Stomach (tissue), 9 donors: Measurements from ENCODE around the gene REN. TPM values are rescaled to one million over a fixed set of nuclear protein-coding genes. Genes with fewer than 3 reads are reported as not detected.

Source experiments
- DNase-seq, 2 donors: peaks; one replicate each; pipeline versions ENCODE4 v3.0.0 to v3.0.0-alpha.2; 2013 to 2019
- H3K27ac ChIP-seq, 5 donors: fragments of 200-600 bp in 4 of 5; sonication (generic) in 4 of 5; one replicate each; pipeline ENCODE4 v1.5.1; 2013 to 2019; ENCODE audit warnings: mild to moderate bottlenecking in 1 of 5, moderate library complexity in 1 of 5
- H3K27me3 ChIP-seq, 3 donors: fragments of 200-600 bp; sonication (generic); one replicate each; pipeline ENCODE4 v1.5.1; 2017 to 2019; ENCODE audit warnings: mixed run types in 1 of 3
- H3K36me3 ChIP-seq, 4 donors: fragments of 200-600 bp; sonication (generic); 1 replicate in 3 of 4; 2 replicates in 1 of 4; pipeline ENCODE4 v1.5.1; 2016 to 2019
- H3K4me1 ChIP-seq, 4 donors: fragments of 200-600 bp; sonication (generic); one replicate each; pipeline ENCODE4 v1.5.1; 2016 to 2019
- H3K4me3 ChIP-seq, 4 donors: fragments of 200-600 bp; sonication (generic) in 3 of 4; one replicate each; pipeline ENCODE4 v1.5.1; 2016 to 2019; ENCODE audit warnings: mild to moderate bottlenecking in 1 of 4
- H3K9me3 ChIP-seq, 4 donors: fragments of 200-600 bp; sonication (generic); one replicate each; pipeline ENCODE4 v1.5.1; 2016 to 2019
- EP300 ChIP-seq: sonication (generic); formaldehyde crosslinking; IDR thresholded peaks from one replicate; pipeline ENCODE4 v1.6.1; 2017; ENCODE audit warnings: antibody characterized with exemption
- POLR2A ChIP-seq, 4 donors: fragments of 450-650 bp; IDR thresholded peaks; one replicate each; pipeline ENCODE4 v1.6.1; 2016; ENCODE audit warnings: antibody characterized with exemption in 4 of 4, control low read depth in 2 of 4, mild to moderate bottlenecking in 1 of 4, moderate library complexity in 1 of 4
- POLR2AphosphoS5 ChIP-seq, 3 donors: sonication (generic); formaldehyde crosslinking; IDR thresholded peaks; one replicate each; pipeline ENCODE4 v1.6.1; 2016; ENCODE audit warnings: antibody characterized with exemption in 3 of 3
- WGBS, 5 donors: extraction: QIAGEN DNeasy Blood & Tissue Kit in 3 of 5; methylation state at CpG; one replicate each; pipeline versions ENCODE4 v1.1.5 to v1.1.7; 2013 to 2018; 5-methylcytosine and 5-hydroxymethylcytosine counted together
- intact Hi-C: fragments of 100-400 bp; cut with DNase I; formaldehyde crosslinking; loops from one replicate; pipeline ENCODE4 v1.15.1; 2023; ENCODE audit warnings: low total_unique reads
- polyA plus RNA-seq, 3 donors: library from polyadenylated mRNA; stranded (reverse); fragments of 200-250 nt; gene quantifications; one replicate each; pipeline ENCODE4 v1.2.3, GENCODE V29; 2013
- total RNA-seq, 5 donors: library from RNA; depleted of rRNA; stranded (reverse); fragments of >200 nt; gene quantifications; one replicate each; pipeline versions ENCODE4 v1.1.0 to v1.2.3, GENCODE V29; 2014 to 2016
- TF ChIP-seq, protein P1 (sequence below), 7 experiments: fragments of 450-650 bp in 4 of 7; fragments of 200-600 bp in 3 of 7; sonication (generic) in 3 of 7; IDR thresholded peaks; one replicate each; pipeline ENCODE4 v1.5.1; 2016 to 2019; ENCODE audit warnings: antibody characterized with exemption in 7 of 7, control low read depth in 2 of 7, mild to moderate bottlenecking in 1 of 7
- donor health status: healthy with polysubstance abuse.
- donor health status: Bipolar disorder and iron deficiency.
- donor health status: healthy.

The REN gene
- total and polyA plus RNA-seq, 8 donors, result 0.08 TPM; not detected in 7

DNA sequence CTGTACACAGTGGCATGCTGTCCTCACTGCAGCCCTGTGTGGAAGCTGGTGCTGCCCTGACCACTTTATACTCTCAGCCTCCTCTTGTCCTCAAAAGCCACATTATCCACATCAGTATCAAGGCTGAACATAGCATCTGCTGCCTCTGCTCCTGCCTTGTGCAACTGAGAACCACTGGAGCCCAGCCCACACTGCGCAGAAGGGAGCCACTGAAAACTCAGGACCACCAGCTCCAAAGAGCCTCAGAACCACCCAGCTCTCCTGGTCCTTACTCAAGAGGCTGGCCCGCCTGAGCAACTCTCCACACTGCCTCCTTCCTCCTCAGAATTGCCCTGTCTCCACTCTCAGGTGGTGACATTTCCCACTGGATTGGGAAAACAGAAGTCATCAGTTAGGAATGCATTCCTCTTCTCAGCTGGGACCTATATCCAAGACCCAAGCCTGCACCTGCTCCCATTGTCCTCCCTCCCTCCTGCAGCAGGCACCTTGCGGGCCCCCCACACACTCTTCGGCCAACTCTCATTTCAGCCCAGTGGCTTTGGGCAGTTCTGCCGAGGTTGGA lies 37.1 kb upstream of the REN start:
- peaks cover 0 to 40% (median 0%) of the 10 kb centered on the region in 3 donors for H3K27me3 ChIP-seq
- WGBS, 5 donors, result 86 to 96% (median 92%) methylated on average over 5 of the region's 5 CpGs

DNA sequence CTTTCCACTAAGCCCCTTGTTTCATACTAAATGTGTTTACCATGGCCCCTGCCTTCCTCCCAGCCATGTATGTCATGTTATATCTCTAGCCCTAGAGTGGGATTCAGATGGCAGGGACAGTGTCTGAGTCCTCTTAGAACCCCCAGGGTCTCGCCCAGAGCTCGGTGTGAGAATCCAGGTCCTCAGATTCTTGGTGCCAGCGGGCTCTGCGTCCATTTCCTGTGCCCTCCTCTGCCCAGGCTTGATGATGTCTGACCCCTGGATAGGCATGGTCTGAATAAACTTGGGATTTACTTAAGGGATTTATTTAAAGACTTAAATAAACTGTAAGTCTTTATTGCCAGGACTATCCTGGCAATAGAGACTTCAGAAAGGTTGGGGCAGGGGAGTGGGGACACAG lies 36.3 kb upstream of the REN start:
- Histone ChIP-seq H3K4me1 (peaks cover 4 to 14% (median 7%) of the 10 kb centered on the region in 4 donors), H3K4me3 (no peak overlapping the region), H3K27ac (no peak overlapping the region), H3K36me3 (no peaks in the 10 kb centered on the region), H3K27me3 (peaks cover 0 to 43% (median 0%) of the 10 kb centered on the region in 3 donors), H3K9me3 (no peaks in the 10 kb centered on the region)
- DNase-seq, result no peak
- no peak for TF ChIP-seq POLR2A (IDR thresholded peaks at IDR 0.05)
- TF ChIP-seq EP300, result no peak
- TF ChIP-seq, protein P1, sequence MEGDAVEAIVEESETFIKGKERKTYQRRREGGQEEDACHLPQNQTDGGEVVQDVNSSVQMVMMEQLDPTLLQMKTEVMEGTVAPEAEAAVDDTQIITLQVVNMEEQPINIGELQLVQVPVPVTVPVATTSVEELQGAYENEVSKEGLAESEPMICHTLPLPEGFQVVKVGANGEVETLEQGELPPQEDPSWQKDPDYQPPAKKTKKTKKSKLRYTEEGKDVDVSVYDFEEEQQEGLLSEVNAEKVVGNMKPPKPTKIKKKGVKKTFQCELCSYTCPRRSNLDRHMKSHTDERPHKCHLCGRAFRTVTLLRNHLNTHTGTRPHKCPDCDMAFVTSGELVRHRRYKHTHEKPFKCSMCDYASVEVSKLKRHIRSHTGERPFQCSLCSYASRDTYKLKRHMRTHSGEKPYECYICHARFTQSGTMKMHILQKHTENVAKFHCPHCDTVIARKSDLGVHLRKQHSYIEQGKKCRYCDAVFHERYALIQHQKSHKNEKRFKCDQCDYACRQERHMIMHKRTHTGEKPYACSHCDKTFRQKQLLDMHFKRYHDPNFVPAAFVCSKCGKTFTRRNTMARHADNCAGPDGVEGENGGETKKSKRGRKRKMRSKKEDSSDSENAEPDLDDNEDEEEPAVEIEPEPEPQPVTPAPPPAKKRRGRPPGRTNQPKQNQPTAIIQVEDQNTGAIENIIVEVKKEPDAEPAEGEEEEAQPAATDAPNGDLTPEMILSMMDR (IDR thresholded peaks at IDR 0.05), result no peak
- TF ChIP-seq POLR2AphosphoS5 (IDR thresholded peaks at IDR 0.05), result no peak
- intact Hi-C loops, result no loop called here
- WGBS, 5 donors, result 67 to 84% (median 77%) methylated on average over 4 of the region's 4 CpGs

More for the DNA sequence above, 37.1 kb upstream of the REN start:
- no peaks in the 10 kb centered on the region for H3K9me3 ChIP-seq
- H3K27ac ChIP-seq, result no peak overlapping the region
- peaks cover 4 to 20% (median 9%) of the 10 kb centered on the region in 4 donors for H3K4me1 ChIP-seq
- no peaks in the 10 kb centered on the region for H3K36me3 ChIP-seq
- no peak overlapping the region for H3K4me3 ChIP-seq
- TF ChIP-seq POLR2A (IDR thresholded peaks at IDR 0.05) (no peak), POLR2AphosphoS5 (IDR thresholded peaks at IDR 0.05) (no peak), EP300 (no peak)
- TF ChIP-seq, protein P1 (IDR thresholded peaks at IDR 0.05), result no peak
- intact Hi-C loops, result no loop called here
- DNase-seq, result no peak

DNA sequence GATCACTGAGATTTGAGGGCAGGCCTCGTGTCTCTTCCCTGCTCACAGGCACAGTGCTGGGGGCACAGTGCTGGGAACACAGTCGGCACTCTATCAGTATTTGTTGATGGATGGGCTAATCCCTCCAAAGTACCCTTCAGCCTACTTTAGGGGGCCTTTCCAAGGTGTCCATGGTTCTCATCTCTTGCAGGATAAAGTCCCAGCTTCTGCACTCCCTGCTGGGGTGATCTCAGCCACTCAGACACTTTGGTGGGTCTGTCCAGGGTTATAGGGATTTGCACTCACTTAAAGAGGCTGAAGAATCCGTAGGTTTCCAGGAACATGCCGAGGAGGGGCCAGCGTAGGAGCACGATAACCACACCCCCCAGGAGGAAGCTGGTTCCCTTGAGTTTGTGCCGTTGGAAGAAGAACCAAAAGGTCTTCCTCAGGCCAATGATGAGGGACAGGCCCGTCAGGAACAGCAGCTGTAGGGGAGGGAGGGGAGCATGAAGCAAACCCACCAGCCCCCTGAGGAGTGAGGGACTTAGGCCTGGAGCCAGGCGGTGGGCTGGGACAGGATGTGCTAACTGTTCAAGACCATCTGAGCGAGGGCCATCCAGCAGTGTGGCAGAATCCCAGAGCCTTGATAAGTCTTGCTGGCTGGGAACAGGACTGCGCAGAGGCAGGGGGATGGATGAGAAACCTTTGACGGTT lies 35.4 kb upstream of the REN start:
- H3K4me1 ChIP-seq, result peaks cover 0 to 6% (median 0%) of the 10 kb centered on the region in 4 donors
- DNase-seq, result no peak
- peaks cover 0 to 53% (median 0%) of the 10 kb centered on the region in 3 donors for H3K27me3 ChIP-seq
- no peak overlapping the region for H3K4me3 ChIP-seq
- WGBS, 5 donors, result 86 to 91% (median 89%) methylated on average over 12 of the region's 12 CpGs
- H3K27ac ChIP-seq, result no peak overlapping the region
- H3K36me3 ChIP-seq, result no peaks in the 10 kb centered on the region
- H3K9me3 ChIP-seq, result no peaks in the 10 kb centered on the region
- no peak for TF ChIP-seq POLR2A (IDR thresholded peaks at IDR 0.05)
- TF ChIP-seq POLR2AphosphoS5 (IDR thresholded peaks at IDR 0.05), result no peak
- no peak for TF ChIP-seq EP300
- TF ChIP-seq, protein P1 (IDR thresholded peaks at IDR 0.05), result no peak
- intact Hi-C loops, result no loop called here

DNA sequence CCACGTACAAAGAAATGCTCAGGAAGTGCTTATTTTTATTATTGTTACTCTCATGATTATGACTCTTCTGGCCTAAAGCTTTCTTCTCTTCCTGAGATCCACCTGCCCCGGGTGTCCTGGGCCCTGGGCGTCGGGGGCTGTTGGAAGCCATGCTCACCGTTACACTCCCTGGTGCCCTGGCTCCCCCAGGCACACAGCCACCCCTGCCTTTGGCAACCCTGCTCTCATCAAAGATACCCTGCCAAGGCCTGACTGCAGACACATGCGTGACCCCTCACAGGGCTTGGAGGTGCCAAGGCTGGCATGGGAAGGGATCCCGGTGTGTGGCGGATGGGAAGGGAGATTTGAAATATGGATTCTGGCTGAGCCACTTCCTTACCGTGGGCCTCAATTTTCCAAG lies 33.4 kb upstream of the REN start:
- H3K9me3 ChIP-seq, result no peaks in the 10 kb centered on the region
- H3K36me3 ChIP-seq, result no peaks in the 10 kb centered on the region
- no peak for DNase-seq
- no peak overlapping the region for H3K27ac ChIP-seq
- intact Hi-C loops, result no loop called here
- H3K4me1 ChIP-seq, result peaks cover 3 to 6% (median 3%) of the 10 kb centered on the region in 4 donors
- no peak overlapping the region for H3K4me3 ChIP-seq
- peaks cover 0 to 53% (median 0%) of the 10 kb centered on the region in 3 donors for H3K27me3 ChIP-seq
- 80 to 89% (median 88%) methylated on average over 9 of the region's 9 CpGs for WGBS, 5 donors
- TF ChIP-seq POLR2AphosphoS5 (IDR thresholded peaks at IDR 0.05), result no peak
- no peak for TF ChIP-seq EP300
- TF ChIP-seq POLR2A (IDR thresholded peaks at IDR 0.05), result no peak
- TF ChIP-seq, protein P1 (IDR thresholded peaks at IDR 0.05), result no peak
